ENCODE results near the gene ZNF521. TPM values are rescaled to one million over a fixed set of nuclear protein-coding genes. Genes with fewer than 3 reads are reported as not detected.

Gene ZNF521
- total RNA-seq, 1 experiment from 2014 or later: 5.1 TPM

- no peak for DNase-seq
- Histone ChIP-seq H3K27me3 (ENCODE audit: control insufficient read depth, insufficient read depth, low read length) (no peaks in the 10 kb centered on the region), H3K4me3 (ENCODE audit: insufficient read depth, low read depth, low read length) (no peak overlapping the region), H3K36me3 (replicated peaks; ENCODE audit: control insufficient read depth, insufficient read depth, low read length) (no peaks in the 10 kb centered on the region)
Observed at GRCh38 chr18:25176518-25177042, 175.4 kb downstream of the ZNF521 start.

DNA sequence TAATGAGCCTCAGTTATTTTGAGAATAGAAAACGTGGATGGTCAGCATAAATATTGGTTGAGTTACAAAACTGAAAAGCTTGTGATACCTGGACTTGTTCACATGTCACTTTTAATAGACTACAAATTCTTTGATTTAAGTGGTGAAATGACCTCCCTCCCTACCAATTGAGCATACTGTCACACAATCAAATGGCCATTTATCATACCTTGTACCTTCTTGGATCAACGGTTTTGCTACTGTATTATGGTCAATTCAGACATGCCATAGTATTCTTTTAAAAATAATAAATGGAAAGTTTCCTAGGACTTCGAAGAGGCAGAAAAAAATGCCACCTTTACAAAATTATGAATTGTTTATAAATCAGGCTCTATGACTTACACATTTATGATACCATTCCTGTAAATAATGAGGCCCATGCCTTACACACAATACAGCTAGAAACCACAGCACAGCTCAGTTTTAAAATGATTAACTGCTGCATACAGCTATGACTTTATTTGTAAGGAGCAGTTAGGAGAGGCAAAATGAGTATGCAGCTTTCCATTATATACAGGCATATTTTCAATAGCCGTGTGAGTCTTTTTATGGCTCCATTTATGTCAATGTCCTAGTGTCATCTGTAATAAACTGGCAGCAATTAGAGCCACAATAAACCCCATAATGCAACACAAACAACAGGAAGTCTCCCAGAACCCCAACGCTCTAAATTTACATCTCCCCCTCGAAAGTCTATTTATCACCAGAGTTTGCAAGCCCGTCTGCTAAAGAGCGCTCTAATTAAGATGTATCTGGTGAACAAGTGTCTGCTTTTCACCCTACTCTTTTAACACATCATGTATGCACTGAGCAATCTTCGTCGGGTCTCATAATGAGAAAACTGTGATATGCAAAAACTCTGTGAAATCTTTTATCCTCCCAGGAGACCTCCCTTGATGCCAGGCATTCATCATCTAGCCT is 176.1 kb downstream of the ZNF521 start:
- no peak overlapping the region for H3K4me3 ChIP-seq (ENCODE audit: insufficient read depth, low read depth, low read length)
- no peaks in the 10 kb centered on the region for H3K36me3 ChIP-seq (replicated peaks; ENCODE audit: control insufficient read depth, insufficient read depth, low read length)
- H3K27me3 ChIP-seq (ENCODE audit: control insufficient read depth, insufficient read depth, low read length): no peaks in the 10 kb centered on the region
- no peak for DNase-seq

DNA sequence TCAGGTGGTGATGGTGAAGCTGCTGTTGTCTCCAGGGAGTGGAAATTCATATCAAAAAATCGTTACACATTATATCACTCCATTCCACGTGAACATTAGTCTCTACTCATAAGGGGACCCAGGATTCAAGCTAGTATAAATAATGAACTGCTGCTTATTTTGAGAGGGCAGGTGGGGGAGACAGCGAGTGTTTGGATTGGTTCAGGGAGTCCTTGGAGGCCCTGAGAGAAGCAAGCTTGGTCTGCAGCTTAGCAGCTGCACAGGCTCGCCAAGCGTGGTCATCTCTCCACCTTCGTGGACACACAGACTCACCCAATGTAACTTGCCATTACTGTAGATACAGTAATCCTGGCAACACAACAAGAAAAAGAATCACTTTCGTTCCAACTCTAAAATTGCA is 177.6 kb downstream of the ZNF521 start:
- Histone ChIP-seq H3K36me3 (replicated peaks; ENCODE audit: control insufficient read depth, insufficient read depth, low read length) (no peaks in the 10 kb centered on the region), H3K4me3 (ENCODE audit: insufficient read depth, low read depth, low read length) (no peak overlapping the region), H3K27me3 (ENCODE audit: control insufficient read depth, insufficient read depth, low read length) (no peaks in the 10 kb centered on the region)
- DNase-seq: no peak

DNA sequence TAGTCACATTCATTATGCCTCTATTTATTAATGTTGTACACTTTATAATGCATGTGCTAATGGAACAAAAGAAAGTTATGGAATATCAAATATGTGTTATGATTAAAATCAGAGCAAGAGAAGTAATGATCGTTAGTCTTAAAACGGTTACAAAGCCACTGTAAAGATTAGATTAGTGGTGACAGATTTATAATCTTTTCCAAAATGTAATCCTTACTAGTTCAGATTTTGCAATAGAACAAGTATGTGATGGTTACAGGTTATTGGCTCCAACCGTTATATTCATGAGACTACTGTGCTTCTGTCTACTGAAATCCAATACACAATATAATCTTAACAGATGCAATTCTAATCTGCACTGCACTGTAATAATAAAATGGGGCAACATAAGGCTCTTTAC is 180.6 kb downstream of the ZNF521 start:
- Histone ChIP-seq H3K36me3 (replicated peaks; ENCODE audit: control insufficient read depth, insufficient read depth, low read length) (no peaks in the 10 kb centered on the region), H3K4me3 (ENCODE audit: insufficient read depth, low read depth, low read length) (no peak overlapping the region), H3K27me3 (ENCODE audit: control insufficient read depth, insufficient read depth, low read length) (no peaks in the 10 kb centered on the region)
- DNase-seq: no peak

- Histone ChIP-seq H3K4me3 (ENCODE audit: insufficient read depth, low read depth, low read length) (no peak overlapping the region), H3K27me3 (ENCODE audit: control insufficient read depth, insufficient read depth, low read length) (no peaks in the 10 kb centered on the region), H3K36me3 (replicated peaks; ENCODE audit: control insufficient read depth, insufficient read depth, low read length) (no peaks in the 10 kb centered on the region)
- no peak for DNase-seq
Observed at GRCh38 chr18:25170402-25170801, 181.6 kb downstream of the ZNF521 start.

- Histone ChIP-seq H3K36me3 (replicated peaks; ENCODE audit: control insufficient read depth, insufficient read depth, low read length) (no peaks in the 10 kb centered on the region), H3K4me3 (ENCODE audit: insufficient read depth, low read depth, low read length) (no peak overlapping the region), H3K27me3 (ENCODE audit: control insufficient read depth, insufficient read depth, low read length) (no peaks in the 10 kb centered on the region)
- no peak for DNase-seq
Observed at GRCh38 chr18:25169701-25170100, 182.3 kb downstream of the ZNF521 start.

- Histone ChIP-seq H3K4me3 (ENCODE audit: insufficient read depth, low read depth, low read length) (no peak overlapping the region), H3K27me3 (ENCODE audit: control insufficient read depth, insufficient read depth, low read length) (no peaks in the 10 kb centered on the region), H3K36me3 (replicated peaks; ENCODE audit: control insufficient read depth, insufficient read depth, low read length) (no peaks in the 10 kb centered on the region)
- DNase-seq: peak; percentile 32
Observed at GRCh38 chr18:25167612-25168410, 184.2 kb downstream of the ZNF521 start.

DNA sequence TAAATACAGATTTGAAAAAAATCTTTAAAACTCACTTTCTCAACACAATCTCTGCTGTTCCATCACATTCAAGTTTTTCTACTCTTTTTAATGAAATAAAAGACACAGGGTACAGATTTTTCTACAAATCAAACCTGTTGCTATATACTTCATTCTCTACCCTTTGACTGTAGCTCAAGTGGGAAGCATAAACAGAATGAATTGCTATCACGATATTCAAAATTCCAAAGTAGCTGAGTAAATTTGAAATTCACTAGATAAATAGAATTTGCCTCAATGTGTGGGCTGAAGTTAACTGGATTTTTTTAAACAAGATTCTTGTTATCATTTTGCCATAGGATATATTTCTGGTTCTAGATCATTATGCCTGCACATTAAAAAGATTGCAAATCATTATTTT is 185.9 kb downstream of the ZNF521 start:
- Histone ChIP-seq H3K36me3 (replicated peaks; ENCODE audit: control insufficient read depth, insufficient read depth, low read length) (no peaks in the 10 kb centered on the region), H3K27me3 (ENCODE audit: control insufficient read depth, insufficient read depth, low read length) (no peaks in the 10 kb centered on the region), H3K4me3 (ENCODE audit: insufficient read depth, low read depth, low read length) (no peak overlapping the region)
- no peak for DNase-seq

DNA sequence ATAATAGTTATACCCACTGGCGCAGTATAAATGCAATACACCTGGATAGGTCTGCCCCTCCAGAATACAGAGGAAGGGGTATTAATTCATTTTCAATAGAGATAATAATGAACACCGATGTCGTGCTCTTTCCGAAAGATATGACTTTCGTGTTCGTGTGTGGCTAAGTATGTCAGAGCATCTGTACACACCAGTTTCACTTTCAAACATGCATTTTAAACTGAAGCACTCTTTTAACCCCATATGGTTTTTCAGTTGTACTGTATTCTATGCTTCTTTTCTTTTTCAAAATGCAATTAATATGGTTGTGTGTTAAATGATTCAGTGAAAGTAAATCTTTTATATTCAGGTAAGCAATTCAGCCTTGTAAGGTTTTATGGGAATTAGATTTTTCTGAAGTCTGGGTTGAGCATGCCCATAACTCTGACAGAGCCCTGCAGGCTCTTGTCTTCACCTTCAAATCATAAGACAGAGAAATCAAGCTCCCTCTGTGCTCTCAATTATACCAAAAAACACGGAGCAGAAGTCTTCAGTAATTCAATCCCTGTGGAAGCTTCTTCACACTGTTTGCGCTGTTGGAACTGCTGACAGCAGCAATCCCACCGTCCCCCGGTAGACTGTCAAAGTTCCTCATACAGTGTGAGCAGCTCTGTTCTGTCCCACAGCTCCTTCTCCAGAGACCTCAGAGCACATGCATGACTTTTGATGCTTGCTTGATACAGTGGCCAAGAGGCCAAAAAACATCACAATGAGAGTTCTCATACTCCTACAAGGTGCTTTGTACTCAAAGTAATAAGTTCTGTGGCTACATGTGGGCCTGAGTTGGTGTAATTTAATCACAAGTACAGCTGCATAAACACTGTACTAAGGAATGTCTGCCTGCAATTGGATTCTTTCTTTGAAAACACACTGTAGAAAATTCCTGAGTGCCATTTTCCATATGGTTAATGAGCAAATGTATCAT is 186.8 kb downstream of the ZNF521 start:
- Histone ChIP-seq H3K27me3 (ENCODE audit: control insufficient read depth, insufficient read depth, low read length) (no peaks in the 10 kb centered on the region), H3K4me3 (ENCODE audit: insufficient read depth, low read depth, low read length) (no peak overlapping the region), H3K36me3 (replicated peaks; ENCODE audit: control insufficient read depth, insufficient read depth, low read length) (no peaks in the 10 kb centered on the region)
- DNase-seq: no peak

GRCh38 chr18:25164211-25164847 is 187.6 kb downstream of the ZNF521 start:
- H3K4me3 ChIP-seq (ENCODE audit: insufficient read depth, low read depth, low read length): no peak overlapping the region
- no peaks in the 10 kb centered on the region for H3K36me3 ChIP-seq (replicated peaks; ENCODE audit: control insufficient read depth, insufficient read depth, low read length)
- no peaks in the 10 kb centered on the region for H3K27me3 ChIP-seq (ENCODE audit: control insufficient read depth, insufficient read depth, low read length)
- no peak for DNase-seq

GRCh38 chr18:25153426-25153825 is 198.5 kb downstream of the ZNF521 start:
- DNase-seq: no peak
- no peak overlapping the region for H3K4me3 ChIP-seq (ENCODE audit: insufficient read depth, low read depth, low read length)
- no peaks in the 10 kb centered on the region for H3K27me3 ChIP-seq (ENCODE audit: control insufficient read depth, insufficient read depth, low read length)
- H3K36me3 ChIP-seq (replicated peaks; ENCODE audit: control insufficient read depth, insufficient read depth, low read length): no peaks in the 10 kb centered on the region

GRCh38 chr18:25147877-25148488 is 204.0 kb downstream of the ZNF521 start:
- Histone ChIP-seq H3K36me3 (replicated peaks; ENCODE audit: control insufficient read depth, insufficient read depth, low read length) (no peaks in the 10 kb centered on the region), H3K4me3 (ENCODE audit: insufficient read depth, low read depth, low read length) (no peak overlapping the region), H3K27me3 (ENCODE audit: control insufficient read depth, insufficient read depth, low read length) (no peaks in the 10 kb centered on the region)
- DNase-seq: no peak

DNA sequence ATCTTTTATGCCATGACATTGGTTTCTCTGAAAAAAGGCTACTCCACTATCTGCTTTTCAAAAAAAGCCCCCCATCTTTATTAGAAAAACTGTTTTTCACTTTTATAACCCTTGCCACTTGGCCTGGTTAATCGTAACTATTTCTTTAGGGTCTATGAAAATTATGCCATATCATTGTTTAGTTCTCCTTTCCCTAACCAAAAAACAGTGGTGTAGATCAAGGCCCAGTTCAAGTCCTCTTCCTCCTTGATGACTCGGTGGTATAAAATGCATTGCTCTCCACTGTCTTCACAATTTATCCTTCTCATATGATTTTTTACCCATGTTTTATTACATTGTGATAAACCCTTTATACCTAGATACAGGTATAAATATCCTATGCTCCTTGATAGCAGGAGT is 205.5 kb downstream of the ZNF521 start:
- Histone ChIP-seq H3K36me3 (replicated peaks; ENCODE audit: control insufficient read depth, insufficient read depth, low read length) (no peaks in the 10 kb centered on the region), H3K4me3 (ENCODE audit: insufficient read depth, low read depth, low read length) (no peak overlapping the region), H3K27me3 (ENCODE audit: control insufficient read depth, insufficient read depth, low read length) (no peaks in the 10 kb centered on the region)
- DNase-seq: no peak

Data from H7 (cell line).